Suprapubic skin (tissue), 4 donors: ENCODE measurements around the gene THSD7B. TPM values are rescaled to one million over a fixed set of nuclear protein-coding genes. Genes with fewer than 3 reads are reported as not detected.
"Not testable (repeated sequence)": the region's sequence is repeated elsewhere in the genome, so short reads cannot be mapped to it uniquely, and the experiment has no call there.

Experiments used
- DNase-seq, 2 donors: peaks; one replicate each; pipeline ENCODE4 v3.0.0-alpha.2; 2019; ENCODE audit warnings: low spot score in 2 of 2
- H3K27ac ChIP-seq: fragments of 200-600 bp; sonication (generic); one replicate; pipeline ENCODE4 v1.5.1; 2019
- H3K27me3 ChIP-seq: fragments of 200-600 bp; sonication (generic); one replicate; pipeline ENCODE4 v1.5.1; 2019
- H3K36me3 ChIP-seq: fragments of 200-600 bp; sonication (generic); one replicate; pipeline ENCODE4 v1.5.1; 2019
- H3K4me1 ChIP-seq: fragments of 200-600 bp; sonication (generic); one replicate; pipeline ENCODE4 v1.5.1; 2019
- H3K4me3 ChIP-seq: fragments of 200-600 bp; sonication (generic); one replicate; pipeline ENCODE4 v1.5.1; 2019; ENCODE audit warnings: mild to moderate bottlenecking
- H3K9me3 ChIP-seq: fragments of 200-600 bp; sonication (generic); one replicate; pipeline ENCODE4 v1.5.1; 2019
- CTCF ChIP-seq, 2 donors: fragments of 200-600 bp in 1 of 2; fragments of 450-650 bp in 1 of 2; sonication (generic) in 1 of 2; IDR thresholded peaks; one replicate each; pipeline ENCODE4 v1.5.1; 2016 to 2019; ENCODE audit warnings: antibody characterized with exemption in 2 of 2, mild to moderate bottlenecking in 1 of 2, moderate library complexity in 1 of 2
- EP300 ChIP-seq: sonication (generic); formaldehyde crosslinking; IDR thresholded peaks from one replicate; pipeline ENCODE4 v1.6.1; 2017; ENCODE audit warnings: antibody characterized with exemption
- POLR2A ChIP-seq, 2 donors: fragments of 450-650 bp; IDR thresholded peaks; one replicate each; pipeline ENCODE4 v1.6.1; 2017; ENCODE audit warnings: antibody characterized with exemption in 2 of 2, mild to moderate bottlenecking in 2 of 2, moderate library complexity in 2 of 2
- POLR2AphosphoS5 ChIP-seq, 3 donors: sonication (generic); formaldehyde crosslinking; IDR thresholded peaks; one replicate each; pipeline ENCODE4 v1.6.1; 2017; ENCODE audit warnings: antibody characterized with exemption in 3 of 3
- WGBS: methylation state at CpG from one replicate; pipeline ENCODE4 v1.1.5; 2018; 5-methylcytosine and 5-hydroxymethylcytosine counted together
- total RNA-seq, 4 donors: library from RNA; depleted of rRNA; stranded (reverse); fragments of >200 nt; gene quantifications; one replicate each; pipeline ENCODE4 v1.1.0, GENCODE V29; 2016

THSD7B gene
- total RNA-seq, 4 donors from 2014 or later = 0.18 to 1.1 (median 0.34) TPM; not detected in 1

GRCh38 chr2:137696916-137697315, 931.6 kb downstream of the THSD7B start:
- Histone ChIP-seq H3K4me3 (no peak overlapping the region), H3K36me3 (no peaks in the 10 kb centered on the region), H3K9me3 (peaks cover 4% of the 10 kb centered on the region), H3K27me3 (no peaks in the 10 kb centered on the region), H3K27ac (no peak overlapping the region), H3K4me1 (no peaks in the 10 kb centered on the region)
- no peak for TF ChIP-seq CTCF (IDR thresholded peaks at IDR 0.05)
- no peak for TF ChIP-seq POLR2A (IDR thresholded peaks at IDR 0.05)
- no peak for TF ChIP-seq POLR2AphosphoS5 (IDR thresholded peaks at IDR 0.05)
- no peak for TF ChIP-seq EP300
- WGBS = 52% methylated on average over 1 of the region's 1 CpG
- DNase-seq = no peak

- not testable (repeated sequence) for H3K27ac ChIP-seq, H3K4me3 ChIP-seq, H3K4me1 ChIP-seq, H3K27me3 ChIP-seq, H3K9me3 ChIP-seq, H3K36me3 ChIP-seq, DNase-seq
- WGBS = 84% methylated on average over 1 of the region's 1 CpG
Observed at GRCh38 chr2:137700250-137700649, 934.9 kb downstream of the THSD7B start.

- peaks cover 4% of the 10 kb centered on the region for H3K9me3 ChIP-seq
- no peaks in the 10 kb centered on the region for H3K36me3 ChIP-seq
- TF ChIP-seq POLR2AphosphoS5 (IDR thresholded peaks at IDR 0.05) (no peak), POLR2A (IDR thresholded peaks at IDR 0.05) (no peak), EP300 (no peak), CTCF (IDR thresholded peaks at IDR 0.05) (no peak)
- H3K4me3 ChIP-seq = no peak overlapping the region
- H3K4me1 ChIP-seq = no peaks in the 10 kb centered on the region
- no peaks in the 10 kb centered on the region for H3K27me3 ChIP-seq
- no peak for DNase-seq
- H3K27ac ChIP-seq = no peak overlapping the region
Observed at GRCh38 chr2:137700681-137701080, 935.3 kb downstream of the THSD7B start.

GRCh38 chr2:137705296-137705695, 940.0 kb downstream of the THSD7B start:
- 74% methylated on average over 4 of the region's 4 CpGs for WGBS
- Histone ChIP-seq H3K4me1 (no peaks in the 10 kb centered on the region), H3K9me3 (peaks cover 4% of the 10 kb centered on the region), H3K27me3 (no peaks in the 10 kb centered on the region), H3K36me3 (no peaks in the 10 kb centered on the region), H3K4me3 (no peak overlapping the region), H3K27ac (no peak overlapping the region)
- DNase-seq = no peak
- no peak for TF ChIP-seq POLR2A (IDR thresholded peaks at IDR 0.05)
- no peak for TF ChIP-seq CTCF (IDR thresholded peaks at IDR 0.05)
- no peak for TF ChIP-seq POLR2AphosphoS5 (IDR thresholded peaks at IDR 0.05)
- TF ChIP-seq EP300 = no peak

GRCh38 chr2:137706786-137707613, 941.7 kb downstream of the THSD7B start:
- Histone ChIP-seq H3K36me3 (no peaks in the 10 kb centered on the region), H3K27me3 (no peaks in the 10 kb centered on the region), H3K27ac (no peak overlapping the region), H3K9me3 (no peaks in the 10 kb centered on the region), H3K4me3 (no peak overlapping the region), H3K4me1 (no peaks in the 10 kb centered on the region)
- peak in 1 of 2 donors; percentile 54 for DNase-seq
- TF ChIP-seq POLR2A (IDR thresholded peaks at IDR 0.05) = no peak
- no peak for TF ChIP-seq POLR2AphosphoS5 (IDR thresholded peaks at IDR 0.05)
- TF ChIP-seq CTCF (IDR thresholded peaks at IDR 0.05) = no peak
- TF ChIP-seq EP300 = no peak
- 70% methylated on average over 15 of the region's 15 CpGs for WGBS
